H1 (cell line): ENCODE data around the gene OR52E5. TPM values are rescaled to one million over a fixed set of nuclear protein-coding genes. Genes with fewer than 3 reads are reported as not detected.

Experiments used
- CTCF ChIA-PET: fragments of 300-600 bp; sonication (Branson Sonifier 250); formaldehyde crosslinking; loops from one replicate; lab custom pipeline; 2021; ENCODE audit not compliant: partially characterized antibody; lab: Charles Lee
- POLR2A ChIA-PET: fragments of 300-600 bp; sonication (Branson Sonifier 250); formaldehyde crosslinking; loops from one replicate; lab custom pipeline; 2021; ENCODE audit warnings: inconsistent platforms; ENCODE audit not compliant: partially characterized antibody; lab: Charles Lee
- DNase-seq, 2 experiments: peaks; one replicate each; pipeline versions ENCODE4 v3.0.0 to v3.0.0-alpha.2; 2010 to 2022; ENCODE audit warnings: low spot score in 2 of 2, low read depth in 1 of 2, mixed read lengths in 1 of 2
- FAIRE-seq: peaks from 2 replicates; lab custom pipeline; 2011; peaks lifted over from hg19 to GRCh38; lab: Jason Lieb, UNC
- H2AFZ ChIP-seq: 2 replicates; pipeline ENCODE4 v1.8.1; 2012; ENCODE audit warnings: low read length, inconsistent platforms
- H2AK5ac ChIP-seq: 2 replicates; pipeline ENCODE4 v1.6.1; 2013; ENCODE audit warnings: low read depth, low read length
- H2BK120ac ChIP-seq: replicated peaks from 2 replicates; pipeline ENCODE3; 2013; ENCODE audit warnings: low read depth, low read length, inconsistent platforms
- H2BK12ac ChIP-seq: 2 replicates; pipeline ENCODE4 v1.6.1; 2013; ENCODE audit warnings: low read depth, low read length
- H2BK15ac ChIP-seq: 2 replicates; pipeline ENCODE4 v1.6.1; 2013; ENCODE audit warnings: low read length
- H2BK20ac ChIP-seq: 2 replicates; pipeline ENCODE4 v1.6.1; 2013; ENCODE audit warnings: low read length
- H2BK5ac ChIP-seq: 2 replicates; pipeline ENCODE4 v1.6.1; 2013; ENCODE audit warnings: low read depth, low read length
- H3K14ac ChIP-seq: 2 replicates; pipeline ENCODE4 v1.6.1; 2013; ENCODE audit warnings: inconsistent platforms; ENCODE audit not compliant: insufficient read length
- H3K18ac ChIP-seq: 2 replicates; pipeline ENCODE4 v1.6.1; 2013; ENCODE audit warnings: low read length; ENCODE audit errors: extremely low read depth
- H3K23ac ChIP-seq: 2 replicates; pipeline ENCODE4 v1.6.1; 2013; ENCODE audit warnings: inconsistent platforms; ENCODE audit not compliant: insufficient read length
- H3K23me2 ChIP-seq: 2 replicates; pipeline ENCODE4 v1.6.1; 2013; ENCODE audit warnings: low read depth, low read length
- H3K27ac ChIP-seq: 2 replicates; pipeline ENCODE4 v1.6.1; 2011; ENCODE audit warnings: low read depth, low read length, inconsistent platforms
- H3K27me3 ChIP-seq, 4 experiments: replicated peaks in 1 of 4; 1 replicate in 1 of 4; 2 replicates in 3 of 4; pipeline versions ENCODE4 v1.6.1 to v1.8.1; 2011 to 2013; ENCODE audit warnings: low read length in 3 of 4, mild to moderate bottlenecking in 3 of 4, inconsistent platforms in 2 of 4, mixed read lengths in 2 of 4, moderate library complexity in 1 of 4; ENCODE audit not compliant: control insufficient read depth in 3 of 4, insufficient read depth in 3 of 4; ENCODE audit errors: extremely low read depth in 1 of 4
- H3K36me3 ChIP-seq, 4 experiments: 2 replicates each; pipeline versions ENCODE4 v1.6.1 to v1.8.1; 2011 to 2013; ENCODE audit warnings: mild to moderate bottlenecking in 4 of 4, low read length in 3 of 4, moderate library complexity in 2 of 4, control low read depth in 1 of 4, inconsistent platforms in 1 of 4; ENCODE audit not compliant: insufficient read depth in 4 of 4, control insufficient read depth in 2 of 4
- H3K4ac ChIP-seq: replicated peaks from 2 replicates; pipeline ENCODE3; 2013; ENCODE audit warnings: low read length, low read depth, mixed read lengths, inconsistent platforms; ENCODE audit not compliant: insufficient read length
- H3K4me1 ChIP-seq, 4 experiments: replicated peaks in 1 of 4; 1 replicate in 1 of 4; 2 replicates in 3 of 4; pipeline versions ENCODE4 v1.6.1 to v1.8.1; 2011 to 2013; ENCODE audit warnings: low read length in 3 of 4, inconsistent platforms in 2 of 4, mixed read lengths in 1 of 4; ENCODE audit not compliant: insufficient read depth in 4 of 4, control insufficient read depth in 3 of 4
- H3K4me2 ChIP-seq, 2 experiments: 2 replicates each; pipeline versions ENCODE4 v1.6.1 to v1.8.1; 2011 to 2013; ENCODE audit warnings: low read depth in 2 of 2, low read length in 2 of 2, control low read depth in 1 of 2, inconsistent platforms in 1 of 2, mild to moderate bottlenecking in 1 of 2; ENCODE audit not compliant: insufficient read depth in 1 of 2
- H3K4me3 ChIP-seq, 4 experiments: fragments of 200-600, 300-600 bp in 1 of 4; sonication (generic), shearing (Covaris generic), sonication (Bioruptor Twin) in 1 of 4; 2 replicates each; pipeline versions ENCODE4 v1.5.1 to v1.8.1; 2011 to 2016; ENCODE audit warnings: low read length in 4 of 4, low read depth in 3 of 4, control low read depth in 2 of 4, inconsistent platforms in 2 of 4, mild to moderate bottlenecking in 2 of 4, mixed read lengths in 1 of 4, moderate library complexity in 1 of 4; ENCODE audit not compliant: insufficient read depth in 2 of 4; ENCODE audit errors: extremely low read depth in 1 of 4
- H3K56ac ChIP-seq: replicated peaks from 2 replicates; pipeline ENCODE3; 2013; ENCODE audit warnings: low read depth, mild to moderate bottlenecking, mixed read lengths, low read length, inconsistent platforms; ENCODE audit not compliant: insufficient read length
- H3K79me1 ChIP-seq: 2 replicates; pipeline ENCODE4 v1.6.1; 2013; ENCODE audit warnings: low read depth, low read length, control low read depth
- H3K79me2 ChIP-seq, 2 experiments: 2 replicates each; pipeline versions ENCODE4 v1.6.1 to v1.8.1; 2012 to 2013; ENCODE audit warnings: low read length in 2 of 2, mild to moderate bottlenecking in 2 of 2, inconsistent platforms in 1 of 2; ENCODE audit not compliant: insufficient read depth in 2 of 2, control insufficient read depth in 1 of 2
- H3K9ac ChIP-seq, 4 experiments: replicated peaks in 1 of 4; 1 replicate in 1 of 4; 2 replicates in 3 of 4; pipeline versions ENCODE4 v1.6.1 to v1.8.1; 2011 to 2013; ENCODE audit warnings: low read depth in 3 of 4, low read length in 3 of 4, control low read depth in 2 of 4, mild to moderate bottlenecking in 2 of 4, moderate library complexity in 2 of 4, inconsistent platforms in 1 of 4; ENCODE audit errors: extremely low read depth in 1 of 4
- H3K9me3 ChIP-seq, 2 experiments: 2 replicates each; pipeline versions ENCODE4 v1.6.1 to v1.8.1; 2012 to 2013; ENCODE audit warnings: mild to moderate bottlenecking in 2 of 2, moderate library complexity in 2 of 2, control low read depth in 1 of 2, inconsistent platforms in 1 of 2, low read depth in 1 of 2, low read length in 1 of 2, mixed read lengths in 1 of 2; ENCODE audit not compliant: insufficient read depth in 2 of 2
- H4K20me1 ChIP-seq, 2 experiments: replicated peaks in 1 of 2; 2 replicates each; pipeline versions ENCODE3 to v1.8.1; 2011 to 2013; ENCODE audit warnings: inconsistent platforms in 2 of 2, low read length in 2 of 2, mild to moderate bottlenecking in 1 of 2; ENCODE audit not compliant: insufficient read depth in 2 of 2, control insufficient read depth in 1 of 2
- H4K5ac ChIP-seq: 2 replicates; pipeline ENCODE4 v1.6.1; 2013; ENCODE audit warnings: low read length, low read depth, mixed read lengths, inconsistent platforms; ENCODE audit not compliant: insufficient read length
- H4K8ac ChIP-seq: 2 replicates; pipeline ENCODE4 v1.8.0; 2013; ENCODE audit warnings: mild to moderate bottlenecking, moderate library complexity, low read length, inconsistent platforms; ENCODE audit not compliant: insufficient read depth; ENCODE audit errors: extremely low read depth
- H4K91ac ChIP-seq: replicated peaks from 2 replicates; pipeline ENCODE3; 2013; ENCODE audit warnings: low read length, mixed read lengths, inconsistent platforms; ENCODE audit not compliant: insufficient read length
- ASH2L ChIP-seq: fragments of 200-600, 300-600 bp; sonication (generic); IDR thresholded peaks from one replicate; pipeline ENCODE4 v1.7.1; 2017; ENCODE audit warnings: low read length
- EZH2 ChIP-seq: fragments of 200-600 bp; sonication (generic); IDR thresholded peaks from 2 replicates; pipeline ENCODE4 v1.7.1; 2012; ENCODE audit warnings: low read depth, mild to moderate bottlenecking, moderate library complexity, low read length, inconsistent platforms; ENCODE audit not compliant: severe bottlenecking
- GABPA ChIP-seq: IDR thresholded peaks from 2 replicates; pipeline ENCODE4 v1.6.1; 2011; ENCODE audit warnings: mild to moderate bottlenecking, low read length, moderate library complexity, borderline replicate concordance; ENCODE audit not compliant: insufficient read depth
- HDAC2 ChIP-seq, 2 experiments: fragments of 300-600 bp in 1 of 2; sonication (generic) in 1 of 2; IDR thresholded peaks; 2 replicates each; pipeline ENCODE4 v1.6.1; 2011 to 2012; ENCODE audit warnings: low read depth in 2 of 2, low read length in 2 of 2, mild to moderate bottlenecking in 2 of 2, moderate library complexity in 2 of 2, borderline replicate concordance in 1 of 2, inconsistent platforms in 1 of 2
- HDAC6 ChIP-seq: IDR thresholded peaks from one replicate; pipeline ENCODE4 v1.7.1; 2012; ENCODE audit warnings: low read depth, mild to moderate bottlenecking, inconsistent platforms, low read length, moderate library complexity
- JUN ChIP-seq: IDR thresholded peaks from 2 replicates; pipeline ENCODE4 v1.6.1; 2011; ENCODE audit warnings: low read depth, mild to moderate bottlenecking, improper control_type of control experiment, low read length
- JUND ChIP-seq: IDR thresholded peaks from 2 replicates; pipeline ENCODE4 v1.6.1; 2011; ENCODE audit warnings: mild to moderate bottlenecking, improper control_type of control experiment, low read length
- PHF8 ChIP-seq: fragments of 200-600 bp; sonication (generic); conservative IDR thresholded peaks from 2 replicates; pipeline ENCODE4 v1.7.1; 2012; ENCODE audit warnings: low read depth, mild to moderate bottlenecking, inconsistent platforms, low read length, moderate library complexity
- POLR2A ChIP-seq, 2 experiments: IDR thresholded peaks; 1 replicate in 1 of 2; 2 replicates in 1 of 2; pipeline ENCODE4 v1.6.1; 2011; ENCODE audit warnings: low read depth in 2 of 2, low read length in 2 of 2, mild to moderate bottlenecking in 2 of 2; ENCODE audit errors: control extremely low read depth in 1 of 2
- SAP30 ChIP-seq: fragments of 300-600 bp; sonication (generic); IDR thresholded peaks from 2 replicates; pipeline ENCODE4 v1.7.1; 2012; ENCODE audit warnings: low read length, moderate library complexity, mild to moderate bottlenecking, inconsistent platforms; ENCODE audit not compliant: insufficient read depth, insufficient replicate concordance
- SIN3A ChIP-seq, 2 experiments: IDR thresholded peaks in 1 of 2; conservative IDR thresholded peaks in 1 of 2; 2 replicates each; pipeline ENCODE4 v1.6.1; 2011 to 2012; ENCODE audit warnings: low read length in 2 of 2, improper control_type of control experiment in 1 of 2, low read depth in 1 of 2, mild to moderate bottlenecking in 1 of 2
- SP2 ChIP-seq: IDR thresholded peaks from 2 replicates; pipeline ENCODE4 v1.6.1; 2012; ENCODE audit warnings: mild to moderate bottlenecking, low read length, inconsistent platforms
- WGBS, 2 experiments: shearing (Covaris generic) in 1 of 2; methylation state at CpG; one replicate each; pipeline versions ENCODE4 v1.1.6 to v1.1.7; 2013 to 2015; ENCODE audit warnings: low lambda C conversion rate in 2 of 2, mixed read lengths in 2 of 2, inconsistent platforms in 1 of 2, low coverage in 1 of 2, missing lambda C conversion rate in 1 of 2; ENCODE audit not compliant: insufficient replicate concordance in 2 of 2, insufficient coverage in 1 of 2, insufficient read length in 1 of 2; ENCODE audit errors: extremely low coverage in 1 of 2, missing lambda C conversion rate in 1 of 2; 5-methylcytosine and 5-hydroxymethylcytosine counted together
- polyA plus RNA-seq, 7 experiments: library from polyadenylated mRNA; depleted of rRNA in 3 of 7; stranded (reverse) in 5 of 7; unstranded in 2 of 7; fragments of >200 nt in 5 of 7; fragments of 200-250 nt in 2 of 7; gene quantifications; 1 replicate in 5 of 7; 2 replicates in 1 of 7; 4 replicates in 1 of 7; pipeline versions ENCODE4 v1.2.1 to v1.2.3, GENCODE V29; 2011 to 2013; ENCODE audit warnings: missing spikeins in 2 of 7, mixed read lengths in 2 of 7
- total RNA-seq: library from RNA; stranded (reverse); fragmentation: NEBNext Ultra II Directional; extraction: Animal tissue kit (Norgen Biotek cat#: 25700); gene quantifications from 2 replicates; pipeline ENCODE4 v1.2.1, GENCODE V29; 2021

OR52E5 gene
- total and polyA plus RNA-seq, 2 of the 8 experiments (the other 6 are each of a cell fraction or from before 2014, with no cell fraction given), result not detected

DNA sequence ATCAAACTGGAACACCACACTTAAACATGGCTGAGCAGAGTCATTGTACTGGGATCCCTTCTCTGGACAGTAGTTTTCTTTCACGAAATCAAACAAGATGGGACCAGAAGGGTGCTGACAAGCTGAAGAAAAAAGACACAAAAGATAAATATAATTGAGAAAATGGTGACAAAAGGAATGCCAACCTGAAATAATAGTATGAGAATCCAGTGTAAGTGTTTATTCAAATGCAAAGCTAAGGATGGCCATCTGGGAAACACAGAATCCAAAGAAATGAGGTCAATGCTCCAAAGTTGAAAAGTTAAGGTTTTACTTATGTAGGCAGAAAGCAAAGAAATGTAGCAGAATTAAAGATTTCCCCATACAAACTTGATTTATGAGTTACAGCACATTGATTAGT, 5.3 kb upstream of the OR52E5 start:
- Histone ChIP-seq H4K5ac (no peak overlapping the region), H3K79me2 (no peaks in the 10 kb centered on the region), H3K18ac (no peak overlapping the region), H3K9me3 (no peaks in the 10 kb centered on the region), H3K23ac (no peak overlapping the region), H2BK120ac (no peak overlapping the region), H3K9ac (no peak overlapping the region), H3K27ac (no peak overlapping the region), H3K27me3 (no peaks in the 10 kb centered on the region), H3K4me3 (no peak overlapping the region), H3K4me1 (no peaks in the 10 kb centered on the region), H2BK15ac (no peak overlapping the region), H2BK20ac (no peak overlapping the region), H3K4ac (no peak overlapping the region), H3K36me3 (no peaks in the 10 kb centered on the region), H2BK12ac (no peak overlapping the region), H3K56ac (no peak overlapping the region), H3K4me2 (no peak overlapping the region), H3K23me2 (no peaks in the 10 kb centered on the region), H3K14ac (no peak overlapping the region), H4K20me1 (no peaks in the 10 kb centered on the region), H4K8ac (no peak overlapping the region), H2BK5ac (no peak overlapping the region), H2AFZ (no peak overlapping the region), H4K91ac (no peak overlapping the region), H2AK5ac (no peak overlapping the region), H3K79me1 (no peaks in the 10 kb centered on the region)
- ChIA-PET CTCF (interaction anchor here (0.9 to 1.5 kb wide), 3 partner anchors 23 to 412 kb away, joined by 3 read pairs; no protein-coding TSS in a partner anchor), POLR2A (interaction anchor here (0.6 kb wide), 1 partner anchor 128 kb away, joined by 4 read pairs; no protein-coding TSS in a partner anchor)
- 93% methylated on average over 1 of the region's 1 CpG; no CpG with 5 or more reads in 1 of the 2 experiments for WGBS, 2 experiments
- DNase-seq (no peak), FAIRE-seq (no peak)
- TF ChIP-seq PHF8, result no peak
- no peak for TF ChIP-seq JUN
- TF ChIP-seq POLR2A (IDR thresholded peaks at IDR 0.05; ENCODE audit: control extremely low read depth in 1 of 2, low read depth in 2 of 2, low read length in 2 of 2), result no peak
- TF ChIP-seq SAP30, result no peak
- TF ChIP-seq SIN3A (conservative IDR thresholded peaks at IDR 0.05 in 1 of 2, IDR thresholded peaks at IDR 0.05 in 1 of 2; ENCODE audit: low read depth in 1 of 2, low read length in 2 of 2), result no peak
- no peak for TF ChIP-seq HDAC2 (IDR thresholded peaks at IDR 0.05; ENCODE audit: borderline replicate concordance in 1 of 2, low read depth in 2 of 2, low read length in 2 of 2)
- TF ChIP-seq JUND, result no peak
- TF ChIP-seq SP2, result no peak
- no peak for TF ChIP-seq ASH2L
- TF ChIP-seq EZH2, result no peak
- TF ChIP-seq HDAC6, result no peak
- TF ChIP-seq GABPA, result no peak
